GM19455 (cell line): ENCODE results near the gene CNOT6L.

Experiments
- ATAC-seq: cut with Tn5 transposase; IDR thresholded peaks from one replicate; pipeline ENCODE4 v1.9.1; 2021; ENCODE audit not compliant: unreplicated experiment

CNOT6L gene

GRCh38 chr4:77714514-77714913 lies 104.7 kb downstream of the CNOT6L start:
- ATAC-seq: no peak

GRCh38 chr4:77713884-77714283 lies 105.3 kb downstream of the CNOT6L start:
- no peak for ATAC-seq

- no peak for ATAC-seq
Measured at GRCh38 chr4:77712675-77713074, 106.5 kb downstream of the CNOT6L start.

- ATAC-seq: no peak
Measured at GRCh38 chr4:77711469-77711868, 107.7 kb downstream of the CNOT6L start.

- no peak for ATAC-seq
Measured at GRCh38 chr4:77710684-77711083, 108.5 kb downstream of the CNOT6L start.

- no peak for ATAC-seq
Measured at GRCh38 chr4:77710059-77710458, 109.1 kb downstream of the CNOT6L start.

GRCh38 chr4:77706717-77707116 lies 112.5 kb downstream of the CNOT6L start:
- no peak for ATAC-seq

- ATAC-seq: no peak
Measured at GRCh38 chr4:77703666-77704065, 115.5 kb downstream of the CNOT6L start.

GRCh38 chr4:77701121-77701520 lies 118.0 kb downstream of the CNOT6L start:
- no peak for ATAC-seq

GRCh38 chr4:77699731-77700210 lies 119.4 kb downstream of the CNOT6L start:
- no peak for ATAC-seq

GRCh38 chr4:77697860-77698590 lies 121.1 kb downstream of the CNOT6L start:
- ATAC-seq: no peak

- ATAC-seq: no peak
Measured at GRCh38 chr4:77695774-77696173, 123.4 kb downstream of the CNOT6L start.

- no peak for ATAC-seq
Measured at GRCh38 chr4:77692847-77693432, 126.2 kb downstream of the CNOT6L start.

GRCh38 chr4:77681792-77682191 lies 137.4 kb downstream of the CNOT6L start:
- no peak for ATAC-seq

- no peak for ATAC-seq
Measured at GRCh38 chr4:77676842-77677241, 142.3 kb downstream of the CNOT6L start.

- ATAC-seq: no peak
Measured at GRCh38 chr4:77671051-77671450, 148.1 kb downstream of the CNOT6L start.

- ATAC-seq: no peak
Measured at GRCh38 chr4:77669946-77670590, 149.1 kb downstream of the CNOT6L start.

GRCh38 chr4:77665381-77666069 lies 153.6 kb downstream of the CNOT6L start:
- no peak for ATAC-seq
